ENCODE results near the gene FAM107A.
A peak's percentile ranks its signal among the peaks of the same experiment; 100 is the strongest.

FAM107A gene

GRCh38 chr3:58564456-58565160, 12.6 kb downstream of the FAM107A start:
- ATAC-seq: peak; percentile 39; the same call in 2 of the 3 replicates
- TF ChIP-seq ISL1 (CRISPR knock-in tag; IDR thresholded peaks at IDR 0.05): no peak
- TF ChIP-seq, protein P1, sequence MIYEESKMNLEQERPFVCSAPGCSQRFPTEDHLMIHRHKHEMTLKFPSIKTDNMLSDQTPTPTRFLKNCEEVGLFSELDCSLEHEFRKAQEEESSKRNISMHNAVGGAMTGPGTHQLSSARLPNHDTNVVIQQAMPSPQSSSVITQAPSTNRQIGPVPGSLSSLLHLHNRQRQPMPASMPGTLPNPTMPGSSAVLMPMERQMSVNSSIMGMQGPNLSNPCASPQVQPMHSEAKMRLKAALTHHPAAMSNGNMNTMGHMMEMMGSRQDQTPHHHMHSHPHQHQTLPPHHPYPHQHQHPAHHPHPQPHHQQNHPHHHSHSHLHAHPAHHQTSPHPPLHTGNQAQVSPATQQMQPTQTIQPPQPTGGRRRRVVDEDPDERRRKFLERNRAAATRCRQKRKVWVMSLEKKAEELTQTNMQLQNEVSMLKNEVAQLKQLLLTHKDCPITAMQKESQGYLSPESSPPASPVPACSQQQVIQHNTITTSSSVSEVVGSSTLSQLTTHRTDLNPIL (CRISPR knock-in tag; IDR thresholded peaks at IDR 0.05; ENCODE audit: low read depth): no peak
- TF ChIP-seq TCF4 (CRISPR knock-in tag; IDR thresholded peaks at IDR 0.05; ENCODE audit: borderline replicate concordance): no peak

GRCh38 chr3:58564054-58564453, 13.1 kb downstream of the FAM107A start:
- ATAC-seq: no peak
- TF ChIP-seq ZNF70 (CRISPR knock-in tag; IDR thresholded peaks at IDR 0.05) (no peak), ZNF8 (CRISPR knock-in tag; IDR thresholded peaks at IDR 0.05) (no peak), BACH2 (CRISPR knock-in tag; IDR thresholded peaks at IDR 0.05; ENCODE audit: borderline replicate concordance) (no peak), OSR1 (CRISPR knock-in tag; IDR thresholded peaks at IDR 0.05) (no peak), GLIS3 (CRISPR knock-in tag; IDR thresholded peaks at IDR 0.05) (no peak), ARNTL (CRISPR knock-in tag; IDR thresholded peaks at IDR 0.05; ENCODE audit: borderline replicate concordance, low read depth) (no peak), RARB (CRISPR knock-in tag; IDR thresholded peaks at IDR 0.05) (no peak), SNAI2 (CRISPR knock-in tag; IDR thresholded peaks at IDR 0.05) (no peak)
- TF ChIP-seq, protein P2, sequence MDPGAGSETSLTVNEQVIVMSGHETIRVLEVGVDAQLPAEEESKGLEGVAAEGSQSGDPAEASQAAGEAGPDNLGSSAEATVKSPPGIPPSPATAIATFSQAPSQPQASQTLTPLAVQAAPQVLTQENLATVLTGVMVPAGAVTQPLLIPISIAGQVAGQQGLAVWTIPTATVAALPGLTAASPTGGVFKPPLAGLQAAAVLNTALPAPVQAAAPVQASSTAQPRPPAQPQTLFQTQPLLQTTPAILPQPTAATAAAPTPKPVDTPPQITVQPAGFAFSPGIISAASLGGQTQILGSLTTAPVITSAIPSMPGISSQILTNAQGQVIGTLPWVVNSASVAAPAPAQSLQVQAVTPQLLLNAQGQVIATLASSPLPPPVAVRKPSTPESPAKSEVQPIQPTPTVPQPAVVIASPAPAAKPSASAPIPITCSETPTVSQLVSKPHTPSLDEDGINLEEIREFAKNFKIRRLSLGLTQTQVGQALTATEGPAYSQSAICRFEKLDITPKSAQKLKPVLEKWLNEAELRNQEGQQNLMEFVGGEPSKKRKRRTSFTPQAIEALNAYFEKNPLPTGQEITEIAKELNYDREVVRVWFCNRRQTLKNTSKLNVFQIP (CRISPR knock-in tag; IDR thresholded peaks at IDR 0.05; ENCODE audit: borderline replicate concordance, low read depth): no peak
- TF ChIP-seq, protein P3, sequence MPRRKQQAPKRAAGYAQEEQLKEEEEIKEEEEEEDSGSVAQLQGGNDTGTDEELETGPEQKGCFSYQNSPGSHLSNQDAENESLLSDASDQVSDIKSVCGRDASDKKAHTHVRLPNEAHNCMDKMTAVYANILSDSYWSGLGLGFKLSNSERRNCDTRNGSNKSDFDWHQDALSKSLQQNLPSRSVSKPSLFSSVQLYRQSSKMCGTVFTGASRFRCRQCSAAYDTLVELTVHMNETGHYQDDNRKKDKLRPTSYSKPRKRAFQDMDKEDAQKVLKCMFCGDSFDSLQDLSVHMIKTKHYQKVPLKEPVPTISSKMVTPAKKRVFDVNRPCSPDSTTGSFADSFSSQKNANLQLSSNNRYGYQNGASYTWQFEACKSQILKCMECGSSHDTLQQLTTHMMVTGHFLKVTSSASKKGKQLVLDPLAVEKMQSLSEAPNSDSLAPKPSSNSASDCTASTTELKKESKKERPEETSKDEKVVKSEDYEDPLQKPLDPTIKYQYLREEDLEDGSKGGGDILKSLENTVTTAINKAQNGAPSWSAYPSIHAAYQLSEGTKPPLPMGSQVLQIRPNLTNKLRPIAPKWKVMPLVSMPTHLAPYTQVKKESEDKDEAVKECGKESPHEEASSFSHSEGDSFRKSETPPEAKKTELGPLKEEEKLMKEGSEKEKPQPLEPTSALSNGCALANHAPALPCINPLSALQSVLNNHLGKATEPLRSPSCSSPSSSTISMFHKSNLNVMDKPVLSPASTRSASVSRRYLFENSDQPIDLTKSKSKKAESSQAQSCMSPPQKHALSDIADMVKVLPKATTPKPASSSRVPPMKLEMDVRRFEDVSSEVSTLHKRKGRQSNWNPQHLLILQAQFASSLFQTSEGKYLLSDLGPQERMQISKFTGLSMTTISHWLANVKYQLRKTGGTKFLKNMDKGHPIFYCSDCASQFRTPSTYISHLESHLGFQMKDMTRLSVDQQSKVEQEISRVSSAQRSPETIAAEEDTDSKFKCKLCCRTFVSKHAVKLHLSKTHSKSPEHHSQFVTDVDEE (CRISPR knock-in tag; IDR thresholded peaks at IDR 0.05): no peak

DNA sequence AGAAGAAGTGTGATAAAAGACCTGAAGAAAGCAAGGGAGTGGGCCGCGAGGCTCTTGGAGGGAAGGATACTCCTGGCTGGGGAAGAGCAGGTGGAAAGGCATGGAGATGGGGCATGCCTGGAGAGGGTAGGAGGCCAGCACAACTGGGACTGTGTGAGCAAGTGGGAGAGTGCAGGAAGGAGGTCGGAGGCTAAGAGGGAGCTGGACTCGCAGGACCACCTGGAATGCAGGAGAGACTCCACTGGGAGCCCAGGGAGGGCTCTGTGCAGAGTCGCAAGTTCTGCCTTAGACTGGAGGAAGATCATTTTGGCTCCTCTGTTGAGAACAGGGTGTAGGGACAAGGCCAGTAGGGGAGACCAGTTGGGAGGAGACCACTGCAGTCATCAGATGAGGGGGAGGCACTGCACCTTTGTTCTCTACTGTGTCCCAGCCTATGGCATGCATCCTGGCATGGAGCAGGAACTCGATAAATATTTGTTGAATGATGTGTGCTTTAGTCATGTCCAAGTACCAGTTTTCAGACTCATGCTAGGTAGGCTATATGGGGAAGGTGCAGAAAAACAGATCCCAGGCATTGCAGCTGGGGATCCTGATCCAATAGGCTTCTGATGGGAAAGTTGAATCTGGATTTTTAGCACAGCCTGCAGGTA, 13.7 kb downstream of the FAM107A start:
- no peak for ATAC-seq
- no peak for TF ChIP-seq ZFP30 (CRISPR knock-in tag; IDR thresholded peaks at IDR 0.05)
- no peak for TF ChIP-seq BACH2 (CRISPR knock-in tag; IDR thresholded peaks at IDR 0.05; ENCODE audit: borderline replicate concordance)
- no peak for TF ChIP-seq ZC3H10 (CRISPR knock-in tag; IDR thresholded peaks at IDR 0.05)
- TF ChIP-seq, protein P1 (CRISPR knock-in tag; IDR thresholded peaks at IDR 0.05; ENCODE audit: low read depth): no peak
- TF ChIP-seq OSR1 (CRISPR knock-in tag; IDR thresholded peaks at IDR 0.05): no peak
- no peak for TF ChIP-seq ZNF565 (CRISPR knock-in tag; conservative IDR thresholded peaks at IDR 0.05; ENCODE audit: low read depth)
- TF ChIP-seq ZNF70 (CRISPR knock-in tag; IDR thresholded peaks at IDR 0.05): no peak
- no peak for TF ChIP-seq SNAI2 (CRISPR knock-in tag; IDR thresholded peaks at IDR 0.05)
- TF ChIP-seq ZNF8 (CRISPR knock-in tag; IDR thresholded peaks at IDR 0.05): no peak
- TF ChIP-seq ARNTL (CRISPR knock-in tag; IDR thresholded peaks at IDR 0.05; ENCODE audit: borderline replicate concordance, low read depth): no peak
- TF ChIP-seq ESRRG (CRISPR knock-in tag; IDR thresholded peaks at IDR 0.05): no peak
- no peak for TF ChIP-seq TCF4 (CRISPR knock-in tag; IDR thresholded peaks at IDR 0.05; ENCODE audit: borderline replicate concordance)
- TF ChIP-seq, protein P4, sequence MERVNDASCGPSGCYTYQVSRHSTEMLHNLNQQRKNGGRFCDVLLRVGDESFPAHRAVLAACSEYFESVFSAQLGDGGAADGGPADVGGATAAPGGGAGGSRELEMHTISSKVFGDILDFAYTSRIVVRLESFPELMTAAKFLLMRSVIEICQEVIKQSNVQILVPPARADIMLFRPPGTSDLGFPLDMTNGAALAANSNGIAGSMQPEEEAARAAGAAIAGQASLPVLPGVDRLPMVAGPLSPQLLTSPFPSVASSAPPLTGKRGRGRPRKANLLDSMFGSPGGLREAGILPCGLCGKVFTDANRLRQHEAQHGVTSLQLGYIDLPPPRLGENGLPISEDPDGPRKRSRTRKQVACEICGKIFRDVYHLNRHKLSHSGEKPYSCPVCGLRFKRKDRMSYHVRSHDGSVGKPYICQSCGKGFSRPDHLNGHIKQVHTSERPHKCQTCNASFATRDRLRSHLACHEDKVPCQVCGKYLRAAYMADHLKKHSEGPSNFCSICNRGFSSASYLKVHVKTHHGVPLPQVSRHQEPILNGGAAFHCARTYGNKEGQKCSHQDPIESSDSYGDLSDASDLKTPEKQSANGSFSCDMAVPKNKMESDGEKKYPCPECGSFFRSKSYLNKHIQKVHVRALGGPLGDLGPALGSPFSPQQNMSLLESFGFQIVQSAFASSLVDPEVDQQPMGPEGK (CRISPR knock-in tag; IDR thresholded peaks at IDR 0.05; ENCODE audit: borderline replicate concordance): no peak
- no peak for TF ChIP-seq RARB (CRISPR knock-in tag; IDR thresholded peaks at IDR 0.05)
- TF ChIP-seq, protein P2 (CRISPR knock-in tag; IDR thresholded peaks at IDR 0.05; ENCODE audit: borderline replicate concordance, low read depth): no peak
- TF ChIP-seq, protein P5, sequence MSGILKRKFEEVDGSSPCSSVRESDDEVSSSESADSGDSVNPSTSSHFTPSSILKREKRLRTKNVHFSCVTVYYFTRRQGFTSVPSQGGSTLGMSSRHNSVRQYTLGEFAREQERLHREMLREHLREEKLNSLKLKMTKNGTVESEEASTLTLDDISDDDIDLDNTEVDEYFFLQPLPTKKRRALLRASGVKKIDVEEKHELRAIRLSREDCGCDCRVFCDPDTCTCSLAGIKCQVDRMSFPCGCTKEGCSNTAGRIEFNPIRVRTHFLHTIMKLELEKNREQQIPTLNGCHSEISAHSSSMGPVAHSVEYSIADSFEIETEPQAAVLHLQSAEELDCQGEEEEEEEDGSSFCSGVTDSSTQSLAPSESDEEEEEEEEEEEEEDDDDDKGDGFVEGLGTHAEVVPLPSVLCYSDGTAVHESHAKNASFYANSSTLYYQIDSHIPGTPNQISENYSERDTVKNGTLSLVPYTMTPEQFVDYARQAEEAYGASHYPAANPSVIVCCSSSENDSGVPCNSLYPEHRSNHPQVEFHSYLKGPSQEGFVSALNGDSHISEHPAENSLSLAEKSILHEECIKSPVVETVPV (CRISPR knock-in tag; IDR thresholded peaks at IDR 0.05): no peak
- no peak for TF ChIP-seq PPARA (CRISPR knock-in tag; IDR thresholded peaks at IDR 0.05; ENCODE audit: borderline replicate concordance)
- TF ChIP-seq ISL1 (CRISPR knock-in tag; IDR thresholded peaks at IDR 0.05): no peak
- no peak for TF ChIP-seq TOX (CRISPR knock-in tag; IDR thresholded peaks at IDR 0.05; ENCODE audit: borderline replicate concordance)
- no peak for TF ChIP-seq GLIS3 (CRISPR knock-in tag; IDR thresholded peaks at IDR 0.05)

Measured in SK-N-SH treated with all-trans-retinoic acid at 6 μM for 48 hours (cell line).